GM18907 (cell line): ENCODE data around the gene LRRC52.

ENCODE experiments used
- ATAC-seq: cut with Tn5 transposase; IDR thresholded peaks from one replicate; pipeline ENCODE4 v1.9.1; 2021; ENCODE audit warnings: mild to moderate bottlenecking, moderate library complexity; ENCODE audit not compliant: unreplicated experiment

The LRRC52 gene

GRCh38 chr1:165537356-165538109 lies 6.3 kb upstream of the LRRC52 start:
- ATAC-seq = no peak

- no peak for ATAC-seq
Observed at GRCh38 chr1:165539306-165539705, 4.5 kb upstream of the LRRC52 start.

- no peak for ATAC-seq
Observed at GRCh38 chr1:165539908-165540307, 3.9 kb upstream of the LRRC52 start.

GRCh38 chr1:165542015-165542631 lies 1.7 kb upstream of the LRRC52 start:
- ATAC-seq = no peak

GRCh38 chr1:165542647-165543046 lies 1.2 kb upstream of the LRRC52 start:
- no peak for ATAC-seq

- ATAC-seq = no peak
Observed at GRCh38 chr1:165544996-165545395, 1.2 kb downstream of the LRRC52 start.

GRCh38 chr1:165545974-165546373 lies 2.2 kb downstream of the LRRC52 start:
- ATAC-seq = no peak

- ATAC-seq = no peak
Observed at GRCh38 chr1:165549973-165550372, 6.2 kb downstream of the LRRC52 start.

GRCh38 chr1:165551469-165551868 lies 7.7 kb downstream of the LRRC52 start:
- no peak for ATAC-seq

GRCh38 chr1:165560883-165561656 lies 17.3 kb downstream of the LRRC52 start:
- no peak for ATAC-seq

- ATAC-seq = no peak
Observed at GRCh38 chr1:165562571-165562970, 18.8 kb downstream of the LRRC52 start.

GRCh38 chr1:165563551-165563950 lies 19.8 kb downstream of the LRRC52 start:
- no peak for ATAC-seq

GRCh38 chr1:165564561-165564960 lies 20.8 kb downstream of the LRRC52 start:
- ATAC-seq = no peak

GRCh38 chr1:165565751-165566490 lies 22.1 kb downstream of the LRRC52 start:
- no peak for ATAC-seq

GRCh38 chr1:165570078-165570477 lies 26.3 kb downstream of the LRRC52 start:
- no peak for ATAC-seq

GRCh38 chr1:165573787-165574186 lies 30.0 kb downstream of the LRRC52 start:
- ATAC-seq = no peak

GRCh38 chr1:165574295-165574694 lies 30.5 kb downstream of the LRRC52 start:
- ATAC-seq = no peak

- ATAC-seq = no peak
Observed at GRCh38 chr1:165575468-165576099, 31.8 kb downstream of the LRRC52 start.

GRCh38 chr1:165576536-165576935 lies 32.7 kb downstream of the LRRC52 start:
- ATAC-seq = no peak

GRCh38 chr1:165577707-165578106 lies 33.9 kb downstream of the LRRC52 start:
- no peak for ATAC-seq
